IMR-90 (cell line): ENCODE measurements around the gene FBH1. TPM values are rescaled to one million over a fixed set of nuclear protein-coding genes. Genes with fewer than 3 reads are reported as not detected.

Experiments used
- ATAC-seq: fragments of 200-7000 bp; cut with Tn5 transposase; 2 replicates; pipeline ENCODE4 v1.9.1; 2020; ENCODE audit warnings: low read depth, mild to moderate bottlenecking, moderate library complexity
- BruUV-seq: library from RNA; stranded (reverse); fragments of 400-500 nt; replicated peaks from 2 replicates; lab custom pipeline; 2021; lab: Mats Ljungman, UMichigan
- CTCF ChIA-PET: fragments of 300-600 bp; formaldehyde crosslinking; extraction: SDS; loops from one replicate; lab custom pipeline; 2021; ENCODE audit warnings: antibody characterized with exemption; lab: Yijun Ruan, JAX
- POLR2A ChIA-PET: fragments of 300-600 bp; sonication (Branson Sonifier 250); formaldehyde crosslinking; loops from one replicate; lab custom pipeline; 2022; ENCODE audit warnings: antibody characterized with exemption; ENCODE audit not compliant: unreplicated experiment; lab: Charles Lee
- DNase-seq: peaks from one replicate; pipeline ENCODE4 v3.0.0; 2013
- H2AFZ ChIP-seq: replicated peaks from 2 replicates; pipeline ENCODE3; 2013; ENCODE audit warnings: low read length, mild to moderate bottlenecking; ENCODE audit not compliant: poor library complexity
- H2AK5ac ChIP-seq: 2 replicates; pipeline ENCODE4 v1.6.1; 2013; ENCODE audit warnings: low read depth, low read length, inconsistent platforms
- H2AK9ac ChIP-seq: replicated peaks from 2 replicates; pipeline ENCODE3; 2013; ENCODE audit warnings: mild to moderate bottlenecking, low read depth, low read length, moderate library complexity; ENCODE audit not compliant: poor library complexity
- H2BK120ac ChIP-seq: 2 replicates; pipeline ENCODE4 v1.6.1; 2013; ENCODE audit warnings: low read depth, low read length, inconsistent platforms
- H2BK15ac ChIP-seq: 3 replicates; pipeline ENCODE4 v1.6.1; 2013; ENCODE audit warnings: low read depth, low read length, inconsistent platforms
- H2BK20ac ChIP-seq: 2 replicates; pipeline ENCODE4 v1.6.1; 2013; ENCODE audit warnings: low read depth, mild to moderate bottlenecking, inconsistent platforms, low read length, moderate library complexity
- H2BK5ac ChIP-seq: 2 replicates; pipeline ENCODE4 v1.6.1; 2013; ENCODE audit warnings: mild to moderate bottlenecking, low read depth, low read length, inconsistent platforms; ENCODE audit not compliant: poor library complexity, severe bottlenecking
- H3K14ac ChIP-seq: replicated peaks from 2 replicates; pipeline ENCODE4 v1.6.1; 2013; ENCODE audit warnings: low read depth, low read length, inconsistent platforms
- H3K18ac ChIP-seq: 2 replicates; pipeline ENCODE4 v1.6.1; 2013; ENCODE audit warnings: low read depth, low read length, control low read depth
- H3K23ac ChIP-seq: 2 replicates; pipeline ENCODE4 v1.6.1; 2013; ENCODE audit warnings: low read depth, low read length, inconsistent platforms
- H3K27ac ChIP-seq: 2 replicates; pipeline ENCODE4 v1.5.1; 2013; ENCODE audit warnings: mild to moderate bottlenecking, control low read depth, low read length; ENCODE audit not compliant: insufficient read depth
- H3K27me3 ChIP-seq: 2 replicates; pipeline ENCODE4 v1.6.1; 2013; ENCODE audit warnings: low read length; ENCODE audit not compliant: control insufficient read depth, insufficient read depth
- H3K36me3 ChIP-seq: 2 replicates; pipeline ENCODE4 v1.6.1; 2013; ENCODE audit warnings: low read length, mixed read lengths; ENCODE audit not compliant: control insufficient read depth, insufficient read depth
- H3K4ac ChIP-seq: 2 replicates; pipeline ENCODE4 v1.6.1; 2013; ENCODE audit warnings: low read depth, low read length, inconsistent platforms
- H3K4me1 ChIP-seq: 2 replicates; pipeline ENCODE4 v1.6.1; 2013; ENCODE audit warnings: low read length, mixed read lengths; ENCODE audit not compliant: control insufficient read depth, insufficient read depth
- H3K4me2 ChIP-seq: 2 replicates; pipeline ENCODE4 v1.6.1; 2013; ENCODE audit warnings: low read depth, mild to moderate bottlenecking, control low read depth, low read length, moderate library complexity
- H3K4me3 ChIP-seq: 2 replicates; pipeline ENCODE4 v1.5.1; 2013; ENCODE audit warnings: low read depth, mild to moderate bottlenecking, control low read depth, low read length, moderate library complexity; ENCODE audit not compliant: insufficient read depth
- H3K56ac ChIP-seq: 2 replicates; pipeline ENCODE4 v1.6.1; 2013; ENCODE audit warnings: low read length, inconsistent platforms; ENCODE audit not compliant: insufficient read depth; ENCODE audit errors: extremely low read depth
- H3K79me1 ChIP-seq, 2 experiments: 2 replicates each; pipeline ENCODE4 v1.6.1; 2013; ENCODE audit warnings: low read length in 2 of 2, inconsistent platforms in 1 of 2, low read depth in 1 of 2
- H3K9ac ChIP-seq: 2 replicates; pipeline ENCODE4 v1.6.1; 2013; ENCODE audit warnings: low read depth, low read length, control low read depth
- H3K9me1 ChIP-seq: 2 replicates; pipeline ENCODE4 v1.6.1; 2013; ENCODE audit warnings: low read length, inconsistent platforms; ENCODE audit not compliant: insufficient read depth
- H3K9me3 ChIP-seq: 2 replicates; pipeline ENCODE4 v1.6.1; 2013; ENCODE audit warnings: low read length; ENCODE audit not compliant: control insufficient read depth, insufficient read depth
- H4K20me1 ChIP-seq: 2 replicates; pipeline ENCODE4 v1.6.1; 2013; ENCODE audit warnings: low read length, inconsistent platforms; ENCODE audit not compliant: insufficient read depth
- H4K5ac ChIP-seq: 2 replicates; pipeline ENCODE4 v1.6.1; 2013; ENCODE audit warnings: mild to moderate bottlenecking, low read depth, low read length, control low read depth
- H4K8ac ChIP-seq, 2 experiments: 2 replicates each; pipeline ENCODE4 v1.6.1; 2013; ENCODE audit warnings: low read depth in 2 of 2, low read length in 2 of 2, control low read depth in 1 of 2, inconsistent platforms in 1 of 2
- H4K91ac ChIP-seq: 2 replicates; pipeline ENCODE4 v1.6.1; 2013; ENCODE audit warnings: low read depth, low read length, inconsistent platforms; ENCODE audit not compliant: insufficient read depth
- BHLHE40 ChIP-seq: fragments of 150-350 bp; IDR thresholded peaks from 2 replicates; pipeline ENCODE4 v1.6.1; 2016; ENCODE audit warnings: mild to moderate bottlenecking, low read depth, low read length
- CEBPB ChIP-seq: IDR thresholded peaks from 2 replicates; pipeline ENCODE4 v1.6.1; 2012; ENCODE audit warnings: low read depth, low read length, improper control_type of control experiment
- FOS ChIP-seq: fragments of 150-350 bp; IDR thresholded peaks from 2 replicates; pipeline ENCODE4 v1.6.1; 2016; ENCODE audit warnings: low read depth, low read length
- RCOR1 ChIP-seq: IDR thresholded peaks from 2 replicates; pipeline ENCODE4 v1.6.1; 2012; ENCODE audit warnings: mild to moderate bottlenecking, low read length, improper control_type of control experiment; ENCODE audit not compliant: insufficient replicate concordance
- RFX5 ChIP-seq: IDR thresholded peaks from 2 replicates; pipeline ENCODE4 v1.8.0; 2012; ENCODE audit warnings: low read depth, mild to moderate bottlenecking, low read length, moderate library complexity
- WGBS, 2 experiments: methylation state at CpG; one replicate each; pipeline versions ENCODE4 v1.1.5 to v1.1.7; 2013; ENCODE audit warnings: missing lambda C conversion rate in 2 of 2; ENCODE audit not compliant: insufficient read length in 1 of 2; ENCODE audit errors: extremely low coverage in 2 of 2; 5-methylcytosine and 5-hydroxymethylcytosine counted together
- dilution Hi-C: fragments of 300-500 bp; cut with HindIII; formaldehyde crosslinking; loops from one replicate; pipeline ENCODE4 v1.14.3; 2018; ENCODE audit warnings: low sequenced_read_pairs; ENCODE audit not compliant: unreplicated experiment
- in situ Hi-C: fragments of 300-500 bp; cut with MboI; formaldehyde crosslinking; loops from 3 replicates; pipeline ENCODE4 v1.14.3; 2019; ENCODE audit warnings: low sequenced_read_pairs, inconsistent platforms, mixed read lengths
- intact Hi-C: fragments of 100-400 bp; cut with micrococcal nuclease; formaldehyde crosslinking; loops from 2 replicates; pipeline ENCODE4 v1.10.0; 2022
- polyA plus RNA-seq, 3 experiments: library from polyadenylated mRNA; depleted of rRNA; stranded (reverse); fragments of >200 nt; gene quantifications; 2 replicates each; pipeline ENCODE4 v1.2.3, GENCODE V29; 2012; ENCODE audit warnings: low replicate concordance in 1 of 3
- total RNA-seq: library from RNA; depleted of rRNA; stranded (reverse); fragments of >200 nt; gene quantifications from 2 replicates; pipeline ENCODE4 v1.2.3, GENCODE V29; 2012

Gene FBH1
- total and polyA plus RNA-seq, 2 of the 4 experiments (the other 2 are of a cell fraction), result 59.3 to 72.2 TPM

GRCh38 chr10:5854131-5854475 is 35.9 kb upstream of the FBH1 start:
- intact Hi-C loops (no loop called here), in situ Hi-C loops (loop anchor here (25.0 kb wide), 2 partner anchors 392 to 1017 kb away; partner anchors contain the start of gene AKR1E2), dilution Hi-C loops (no loop called here)
- H2AK9ac ChIP-seq, result no peak overlapping the region
- H3K9me3 ChIP-seq, result no peaks in the 10 kb centered on the region
- H3K4me3 ChIP-seq, result no peak overlapping the region
- no peak overlapping the region for H2BK120ac ChIP-seq
- no peak overlapping the region for H2AFZ ChIP-seq
- no peak overlapping the region for H3K4me2 ChIP-seq
- H3K27me3 ChIP-seq, result no peaks in the 10 kb centered on the region
- no peak overlapping the region for H3K23ac ChIP-seq
- no peak overlapping the region for H3K14ac ChIP-seq
- H3K79me1 ChIP-seq, result no peaks in the 10 kb centered on the region
- H2BK5ac ChIP-seq, result no peak overlapping the region
- no CpG with 5 or more reads among the region's 5 CpGs for WGBS, 2 experiments
- no peak for DNase-seq
- H2AK5ac ChIP-seq, result no peak overlapping the region
- H3K27ac ChIP-seq, result no peak overlapping the region
- ChIA-PET CTCF (no interaction called here), POLR2A (no interaction called here)
- H4K5ac ChIP-seq, result no peak overlapping the region
- H3K18ac ChIP-seq, result no peak overlapping the region
- no peak overlapping the region for H3K9ac ChIP-seq
- H4K91ac ChIP-seq, result no peak overlapping the region
- no peaks in the 10 kb centered on the region for H4K20me1 ChIP-seq
- BruUV-seq, result no TSS peak
- H3K36me3 ChIP-seq, result no peaks in the 10 kb centered on the region
- no peak overlapping the region for H2BK15ac ChIP-seq
- no peak overlapping the region for H3K4ac ChIP-seq
- H3K56ac ChIP-seq, result no peak overlapping the region
- H3K4me1 ChIP-seq, result no peaks in the 10 kb centered on the region
- H4K8ac ChIP-seq, result no peak overlapping the region
- H3K9me1 ChIP-seq, result 0 out of 2 replicates have a peak, but pooled peaks cover 3% of the 10 kb centered on the region
- TF ChIP-seq FOS, result no peak
- TF ChIP-seq CEBPB, result no peak
- no peak for TF ChIP-seq RCOR1
- no peak for TF ChIP-seq BHLHE40
- no peak for TF ChIP-seq RFX5
- no peak for ATAC-seq
- no peak overlapping the region for H2BK20ac ChIP-seq
